HG03135 (cell line): Measurements from ENCODE around the gene AGER.

ENCODE experiments used
- ATAC-seq: cut with Tn5 transposase; IDR thresholded peaks from one replicate; pipeline ENCODE4 v1.9.1; 2021; ENCODE audit warnings: mild to moderate bottlenecking, moderate library complexity; ENCODE audit not compliant: unreplicated experiment

The AGER gene

DNA sequence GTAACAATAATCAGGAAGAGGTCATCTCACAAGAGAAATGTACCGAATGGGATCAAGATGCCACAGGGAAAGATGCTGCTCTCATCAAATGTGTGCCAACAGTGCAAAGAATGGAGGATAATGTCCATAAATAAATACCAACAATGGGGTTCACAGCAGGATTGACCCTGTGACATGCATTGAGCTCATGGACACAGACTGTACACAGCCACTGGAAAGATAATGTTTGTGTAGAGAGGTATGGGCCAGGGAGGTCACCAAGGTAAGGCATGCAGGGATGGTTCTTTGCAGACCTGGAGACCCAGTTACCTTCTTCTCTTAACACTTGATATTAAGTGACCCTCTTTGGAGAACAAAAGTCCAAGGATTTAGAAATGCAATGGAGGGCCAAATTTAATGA is 9.6 kb downstream of the AGER start:
- ATAC-seq = no peak

DNA sequence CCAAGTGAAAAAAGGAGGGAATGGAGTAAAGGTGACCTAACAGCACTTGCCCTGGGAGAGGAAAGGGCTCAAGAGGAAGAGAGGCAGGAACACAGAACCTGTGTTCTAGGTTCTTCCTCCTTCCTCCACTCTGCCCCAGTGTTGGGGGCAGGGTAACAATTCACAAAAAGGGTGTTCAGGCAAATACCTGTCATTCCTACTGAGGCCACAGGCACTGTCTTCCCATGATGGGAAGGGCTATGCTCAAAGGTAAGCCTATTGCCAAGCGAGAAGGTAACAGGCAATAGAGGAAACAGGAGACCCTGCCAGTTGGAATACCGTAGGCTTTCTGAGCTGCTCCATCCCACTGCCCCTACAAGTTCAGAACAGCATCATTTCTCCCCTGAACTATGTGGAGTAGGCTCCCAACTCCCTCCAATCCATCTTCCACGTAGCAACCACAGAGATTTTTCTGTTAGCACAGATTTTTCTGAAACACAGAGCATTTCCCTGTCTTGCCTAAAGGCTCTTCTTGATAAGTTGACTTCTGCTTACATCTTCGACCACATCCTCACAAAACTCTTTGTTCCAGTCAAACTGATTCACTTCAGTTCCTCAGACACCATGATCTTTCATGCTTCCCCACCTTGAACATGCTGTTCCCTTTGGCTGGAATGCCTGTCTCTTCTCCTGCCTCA is 10.9 kb downstream of the AGER start:
- no peak for ATAC-seq

GRCh38 chr6:32171234-32171633 is 12.8 kb downstream of the AGER start:
- no peak for ATAC-seq

GRCh38 chr6:32170294-32170693 is 13.8 kb downstream of the AGER start:
- ATAC-seq = no peak

GRCh38 chr6:32168807-32169591 is 15.1 kb downstream of the AGER start:
- ATAC-seq = no peak

GRCh38 chr6:32168350-32168749 is 15.7 kb downstream of the AGER start:
- no peak for ATAC-seq

- no peak for ATAC-seq
Measured at GRCh38 chr6:32167761-32168262, 16.2 kb downstream of the AGER start.

DNA sequence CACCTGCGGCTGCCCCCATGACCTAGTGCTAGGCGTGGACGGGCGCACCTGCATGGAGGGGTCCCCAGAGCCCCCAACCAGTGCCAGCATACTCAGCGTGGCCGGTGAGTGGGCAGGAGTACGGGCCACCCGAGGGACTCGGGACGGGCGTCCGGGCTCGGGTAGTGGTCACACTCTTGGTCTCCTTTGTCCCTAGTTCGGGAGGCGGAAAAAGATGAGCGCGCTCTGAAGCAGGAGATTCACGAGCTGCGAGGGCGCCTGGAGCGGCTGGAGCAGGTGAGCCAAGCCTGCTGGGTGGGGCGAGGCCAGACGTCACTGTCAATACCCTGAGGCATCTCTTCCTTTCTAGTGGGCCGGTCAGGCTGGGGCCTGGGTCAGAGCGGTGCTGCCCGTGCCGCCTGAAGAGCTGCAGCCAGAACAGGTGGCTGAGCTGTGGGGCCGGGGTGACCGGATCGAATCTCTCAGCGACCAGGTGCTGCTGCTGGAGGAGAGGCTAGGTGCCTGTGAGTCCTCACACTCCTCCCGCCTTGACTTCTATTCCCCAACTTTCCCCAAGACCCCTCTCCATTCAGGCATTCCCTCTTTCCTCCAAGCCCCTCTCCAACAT is 16.8 kb downstream of the AGER start:
- no peak for ATAC-seq

DNA sequence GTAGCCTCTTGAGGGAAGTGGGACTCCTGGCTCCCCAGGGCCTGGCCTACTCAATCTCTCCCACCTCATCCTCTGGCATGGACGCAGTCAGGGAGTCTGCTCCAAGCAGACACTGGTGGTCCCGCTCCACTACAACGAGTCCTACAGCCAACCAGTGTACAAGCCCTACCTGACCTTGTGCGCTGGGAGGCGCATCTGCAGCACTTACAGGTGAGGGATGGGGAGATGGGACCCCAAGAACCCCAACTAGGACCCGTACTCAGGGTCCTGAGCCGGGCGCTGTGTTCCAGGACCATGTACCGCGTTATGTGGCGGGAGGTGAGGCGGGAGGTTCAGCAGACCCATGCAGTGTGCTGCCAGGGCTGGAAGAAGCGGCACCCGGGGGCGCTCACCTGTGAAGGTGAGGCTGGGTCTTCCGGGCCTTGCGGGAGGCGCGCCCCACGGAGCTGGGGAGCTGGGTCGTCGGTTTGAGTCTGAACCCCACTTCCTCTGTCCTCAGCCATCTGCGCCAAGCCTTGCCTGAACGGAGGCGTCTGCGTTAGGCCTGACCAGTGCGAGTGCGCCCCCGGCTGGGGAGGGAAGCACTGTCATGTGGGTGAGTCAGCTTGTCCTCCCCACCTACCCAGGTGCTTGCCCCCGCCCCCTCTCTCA is 17.5 kb downstream of the AGER start:
- no peak for ATAC-seq

- no peak for ATAC-seq
Measured at GRCh38 chr6:32164295-32164694, 19.8 kb downstream of the AGER start, which contains the start of gene EGFL8. Gene EGFL8 (plus strand): TSS chr6:32164595. CDS start chr6:32166166, 1,571 bp downstream.

DNA sequence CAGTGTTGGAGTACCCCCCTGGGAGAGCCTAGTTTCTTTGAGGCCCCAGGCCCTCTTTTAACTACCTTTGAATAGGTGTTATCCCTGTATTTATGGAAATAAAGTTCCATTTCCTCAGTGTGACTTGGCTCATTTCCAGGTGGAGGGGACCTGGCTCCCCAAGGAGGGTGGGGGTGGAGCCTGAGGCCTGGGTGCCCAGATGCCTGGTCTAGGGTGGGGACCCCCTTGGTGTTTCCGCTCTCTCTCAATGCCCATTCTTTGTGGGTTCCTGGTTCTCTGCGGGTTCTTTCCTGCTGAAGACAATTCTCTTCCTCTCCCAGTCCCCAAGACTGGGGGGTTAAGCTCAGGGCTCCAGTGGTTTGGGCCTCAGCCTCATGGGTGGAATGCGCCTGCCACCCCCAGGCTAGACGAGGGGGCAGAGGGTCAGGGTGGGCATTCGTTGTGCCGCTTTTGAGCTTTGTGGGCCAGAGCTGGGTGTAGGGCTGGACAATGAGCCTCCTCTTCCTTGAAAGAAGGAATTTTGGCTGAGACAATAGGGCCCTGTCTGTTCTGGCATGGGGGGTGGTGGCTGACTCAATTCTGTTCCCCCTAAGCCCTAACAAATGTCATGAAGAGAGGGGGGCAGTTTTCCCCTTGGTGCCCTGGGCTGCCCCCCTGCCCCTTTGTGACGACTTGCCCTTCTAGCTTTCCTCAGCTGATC is 20.3 kb downstream of the AGER start:
- ATAC-seq = no peak

DNA sequence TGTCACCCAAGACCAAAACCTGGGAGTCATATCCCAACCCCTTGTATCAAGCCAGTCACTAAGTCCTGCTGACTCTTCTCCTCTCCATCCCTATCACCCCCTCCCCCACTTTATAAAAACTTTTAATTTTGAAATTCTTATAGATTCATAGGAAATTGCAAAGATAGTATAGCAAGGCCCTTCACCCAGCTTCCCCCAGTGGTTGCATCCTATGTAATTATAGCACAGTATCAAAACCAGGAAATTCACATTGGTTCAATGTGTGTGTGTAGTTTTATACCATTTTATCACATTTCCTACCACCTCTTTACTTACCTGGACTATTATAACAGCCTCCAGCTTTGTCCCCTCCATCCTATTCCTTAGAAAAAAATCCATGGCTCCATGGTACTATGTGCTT is 26.0 kb downstream of the AGER start:
- ATAC-seq = no peak

DNA sequence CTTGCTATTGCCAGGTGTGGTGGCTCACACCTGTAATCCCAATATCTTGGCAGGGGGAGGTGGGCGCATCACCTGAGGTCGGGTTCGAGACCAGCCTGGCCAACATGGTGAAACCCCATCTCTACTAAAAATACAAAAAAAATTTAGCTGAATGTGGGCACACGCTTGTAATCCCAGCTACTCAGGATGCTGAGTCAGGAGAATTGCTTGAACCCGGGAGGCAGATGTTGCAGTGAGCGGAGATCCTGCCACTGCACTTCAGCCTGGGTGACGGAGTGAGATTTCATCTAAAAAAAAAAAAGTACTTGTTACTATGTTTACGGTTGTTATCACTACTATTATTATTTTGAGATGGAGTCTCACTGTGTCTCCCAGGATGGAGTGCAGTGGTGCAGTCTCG is 27.2 kb downstream of the AGER start:
- ATAC-seq = no peak

DNA sequence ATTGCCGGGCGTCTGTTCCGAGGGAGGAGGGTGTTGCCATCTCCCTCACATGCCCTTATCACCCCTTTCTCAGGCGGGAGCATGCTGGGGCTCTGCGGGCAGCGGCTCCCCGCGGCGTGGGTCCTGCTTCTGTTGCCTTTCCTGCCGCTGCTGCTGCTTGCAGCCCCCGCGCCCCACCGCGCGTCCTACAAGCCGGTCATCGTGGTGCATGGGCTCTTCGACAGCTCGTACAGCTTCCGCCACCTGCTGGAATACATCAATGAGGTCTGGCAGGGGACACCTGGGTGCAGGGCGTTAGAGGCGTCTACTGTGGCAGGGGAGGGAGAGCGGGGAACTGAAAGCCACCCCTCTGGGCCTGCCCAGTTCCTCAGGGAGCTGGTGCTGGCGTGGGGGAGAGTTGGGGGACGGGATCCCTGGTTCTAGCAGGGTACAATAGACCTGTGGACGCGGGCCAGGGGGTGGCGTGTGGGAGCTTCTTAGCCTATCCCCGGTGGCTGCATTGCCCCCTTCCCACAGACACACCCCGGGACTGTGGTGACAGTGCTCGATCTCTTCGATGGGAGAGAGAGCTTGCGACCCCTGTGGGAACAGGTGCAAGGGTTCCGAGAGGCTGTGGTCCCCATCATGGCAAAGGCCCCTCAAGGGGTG is 29.4 kb downstream of the AGER start:
- peak; percentile 52 for ATAC-seq

DNA sequence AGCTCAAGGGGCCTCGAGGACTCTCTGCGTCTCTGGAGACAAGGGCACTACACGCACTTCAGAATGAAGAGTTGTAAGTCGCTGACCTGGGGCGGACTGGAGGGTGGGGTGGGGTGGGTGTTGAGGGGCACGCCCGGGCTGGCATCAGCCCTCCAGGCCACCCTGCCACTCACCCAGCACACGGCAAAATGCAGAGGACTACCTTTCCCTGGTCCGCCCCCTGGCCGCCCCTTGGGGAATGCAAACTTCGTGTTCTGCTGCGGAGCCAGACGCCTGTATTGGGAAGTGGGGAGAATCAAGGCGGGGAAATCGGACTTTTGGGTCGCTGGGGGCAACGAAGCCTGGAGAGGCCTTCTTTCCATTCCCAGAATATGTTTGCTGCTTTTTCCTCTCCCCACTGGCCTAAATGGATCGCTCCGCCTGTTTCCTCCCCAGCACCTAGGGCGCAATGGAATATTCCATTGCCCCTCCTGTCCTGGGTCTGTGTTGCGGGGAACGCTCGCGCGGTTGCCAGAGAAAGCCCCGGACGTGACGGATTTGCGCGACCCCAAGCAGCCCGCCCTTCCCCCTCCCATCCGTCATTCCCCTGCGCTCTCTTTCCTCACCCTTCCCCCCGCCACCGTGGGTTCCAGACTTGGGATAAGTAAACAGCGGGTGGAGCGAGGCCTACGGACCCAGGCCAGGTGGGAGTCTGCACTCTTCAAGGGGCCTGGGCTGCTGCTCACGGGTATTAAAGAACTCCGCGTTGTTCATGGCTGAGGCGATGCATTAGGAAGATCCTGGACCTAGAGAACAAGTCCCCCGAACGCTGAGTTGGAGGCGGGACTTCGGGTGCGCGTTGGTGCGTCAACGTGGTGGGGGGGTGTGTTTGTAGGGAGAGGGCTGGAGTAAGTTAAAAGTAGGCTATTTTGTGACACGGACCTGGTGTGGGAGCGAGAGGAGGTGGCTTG is 30.2 kb downstream of the AGER start, which contains the start of gene PPT2:
TSS of gene PPT2 (plus strand) at position 578 of the 950 bp plus-strand sequence. CDS start 454 bp downstream, outside the sequence.
- no peak for ATAC-seq

GRCh38 chr6:32152769-32153563 is 31.1 kb downstream of the AGER start:
- ATAC-seq = no peak

GRCh38 chr6:32151863-32152768 is 31.9 kb downstream of the AGER start, which contains the start of gene PRRT1:
Gene PRRT1 (minus strand): TSS chr6:32151939. CDS start chr6:32151827, 112 bp downstream.
- no peak for ATAC-seq
